DMS79 treated with DMSO at 0.1 percent for 48 hours (cell line): Measurements from ENCODE around the gene MISP.
A peak's percentile ranks its signal among the peaks of the same experiment; 100 is the strongest.

Source experiments
- DNase-seq: peaks from one replicate; lab custom pipeline; 2025; lab: John Stamatoyannopoulos, UW

MISP gene

DNA sequence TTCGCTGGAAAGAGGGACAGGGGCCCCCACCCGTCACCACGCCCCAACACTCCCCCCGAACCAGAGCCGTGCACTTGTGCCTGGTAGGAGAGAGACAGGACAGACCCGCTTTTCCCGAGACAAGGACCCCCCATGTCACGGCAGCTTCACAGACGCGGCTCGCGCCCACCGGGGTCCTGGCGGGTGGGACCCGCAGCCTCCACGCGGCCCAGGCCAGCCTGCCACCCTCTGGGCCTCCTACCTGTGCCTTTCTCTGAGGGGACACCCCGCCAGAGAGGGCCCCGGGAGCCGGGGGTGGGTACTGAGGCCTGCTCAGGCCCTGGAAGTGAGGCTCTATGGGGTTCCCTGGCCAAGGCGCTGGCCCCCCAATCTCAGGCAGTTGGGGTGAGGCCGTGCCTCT lies 4.0 kb upstream of the MISP start:
- DNase-seq = no peak

- DNase-seq = no peak
These were observed 3.3 kb upstream of the MISP start for GRCh38 chr19:747432-748273.

DNA sequence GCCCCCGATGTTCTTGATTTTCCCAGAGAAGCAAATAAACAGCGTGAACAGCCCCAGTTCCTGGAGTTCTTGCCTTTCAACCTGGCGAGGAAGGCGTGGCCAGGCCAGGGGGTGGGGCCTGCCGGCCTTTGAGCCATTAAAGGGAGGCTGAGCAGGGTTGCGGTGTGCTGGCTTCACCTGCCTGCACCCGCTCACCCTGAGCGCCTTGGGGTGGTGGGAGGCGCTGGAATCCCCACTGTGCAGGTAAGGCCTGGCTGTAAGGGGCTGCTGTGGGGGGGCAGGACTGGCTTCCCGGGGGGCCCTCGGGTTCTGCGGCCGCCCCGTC lies 2.7 kb upstream of the MISP start:
- DNase-seq = no peak

DNA sequence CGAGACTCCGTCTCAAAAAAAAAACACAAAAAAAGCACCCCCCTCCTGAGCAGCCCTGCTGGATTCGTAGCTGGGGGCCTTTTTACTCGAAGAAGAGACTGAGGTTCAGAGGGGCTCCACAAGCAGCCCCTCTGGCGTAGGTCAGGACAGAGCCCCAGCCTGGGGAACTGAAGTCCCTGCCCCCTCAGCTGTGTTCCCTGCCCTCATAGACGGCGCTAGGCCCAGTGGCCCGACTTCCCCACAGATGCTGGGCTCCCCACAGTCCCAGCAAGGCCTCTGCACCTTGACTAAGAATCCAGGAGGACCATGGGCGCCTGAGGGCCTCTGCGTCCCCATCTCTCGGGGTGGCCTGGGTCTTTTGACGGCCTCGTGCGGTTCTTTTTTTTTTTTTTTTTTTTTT lies 1.1 kb upstream of the MISP start:
- no peak for DNase-seq

DNA sequence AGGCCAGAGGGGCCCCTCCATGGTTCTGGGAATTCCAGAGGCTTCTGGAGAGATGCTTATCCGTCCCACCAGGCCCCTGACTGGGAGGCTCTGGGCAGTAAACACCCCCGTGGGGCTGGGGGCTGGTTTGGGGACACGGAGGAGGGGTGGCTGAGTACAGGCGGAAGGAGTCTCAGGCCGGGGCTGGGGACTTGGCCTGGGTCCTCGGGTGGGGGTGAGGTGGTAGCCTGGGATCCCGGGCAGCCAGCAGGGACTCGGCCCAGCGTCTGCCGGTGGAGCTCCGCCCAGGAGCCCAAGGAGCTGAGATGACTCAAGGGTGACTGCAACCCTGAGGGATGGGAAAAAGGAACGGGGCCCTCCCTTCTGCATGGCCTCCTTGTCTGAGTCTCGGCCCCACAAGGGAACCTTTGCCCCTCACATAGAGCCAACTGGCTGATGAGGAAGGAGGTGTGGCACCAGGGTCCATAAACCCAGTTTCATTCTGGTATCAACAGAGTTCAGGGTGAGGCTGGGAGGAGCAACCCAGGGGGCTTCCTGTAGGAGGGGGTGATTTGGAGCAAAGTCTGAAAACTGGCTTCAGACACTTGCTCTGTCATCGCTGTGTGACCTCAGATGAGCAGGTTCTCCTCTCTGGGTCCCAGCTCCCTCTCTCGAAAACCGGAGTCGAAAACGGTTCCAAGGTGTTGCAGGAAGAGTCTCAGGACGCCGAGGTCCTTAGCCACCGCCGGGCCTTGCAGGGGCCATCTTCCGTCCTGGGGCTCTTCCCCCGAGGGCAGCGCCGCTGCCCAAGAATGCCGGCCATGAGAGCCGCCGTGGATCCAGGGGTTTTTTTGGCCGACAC lies 809 bp downstream of the MISP start:
- peak; percentile 27 for DNase-seq

DNA sequence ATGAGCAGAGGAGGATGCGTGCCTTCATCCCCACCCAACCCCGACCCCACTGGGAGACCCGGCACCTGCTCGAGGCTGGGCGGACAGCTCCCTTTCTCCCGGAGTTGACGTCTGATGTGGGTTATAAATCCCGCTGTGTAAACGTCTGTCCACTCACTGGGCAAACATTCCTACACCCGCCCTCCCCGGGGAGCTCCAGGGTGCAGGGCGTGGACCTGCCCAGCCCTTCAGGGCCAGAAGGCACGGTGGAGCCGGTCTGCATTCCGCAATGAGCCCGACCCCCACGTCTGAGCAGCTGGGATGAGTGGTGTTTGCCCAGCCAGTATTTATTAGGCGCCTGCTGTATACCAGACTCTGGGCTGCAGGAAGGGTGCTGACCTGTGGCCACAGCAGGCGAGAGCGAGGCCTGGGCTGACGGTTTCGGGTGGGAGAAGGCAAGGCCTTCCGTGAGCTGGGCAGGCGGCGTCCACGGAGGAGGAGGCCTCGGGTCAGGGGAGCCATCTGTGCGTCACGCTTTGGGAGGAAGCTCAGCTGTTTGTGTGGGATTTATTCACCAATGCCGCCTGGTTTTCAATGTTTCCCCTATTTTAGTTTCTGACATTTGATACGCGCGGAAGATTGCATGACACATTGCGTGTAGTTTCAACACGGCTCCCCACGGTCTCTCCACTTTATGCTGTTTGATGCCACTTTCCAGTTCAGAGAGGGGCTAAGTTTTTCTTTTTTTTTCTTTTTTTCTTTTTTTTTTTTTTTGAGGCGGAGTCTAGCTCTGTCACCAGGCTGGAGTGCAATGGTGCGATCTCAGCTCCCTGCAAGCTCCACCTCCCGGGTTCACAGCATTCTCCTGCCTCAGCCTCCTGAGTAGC lies 2.0 kb downstream of the MISP start:
- DNase-seq = no peak

GRCh38 chr19:754530-754929 lies 3.6 kb downstream of the MISP start:
- no peak for DNase-seq

GRCh38 chr19:755063-755462 lies 4.2 kb downstream of the MISP start:
- DNase-seq = no peak

DNA sequence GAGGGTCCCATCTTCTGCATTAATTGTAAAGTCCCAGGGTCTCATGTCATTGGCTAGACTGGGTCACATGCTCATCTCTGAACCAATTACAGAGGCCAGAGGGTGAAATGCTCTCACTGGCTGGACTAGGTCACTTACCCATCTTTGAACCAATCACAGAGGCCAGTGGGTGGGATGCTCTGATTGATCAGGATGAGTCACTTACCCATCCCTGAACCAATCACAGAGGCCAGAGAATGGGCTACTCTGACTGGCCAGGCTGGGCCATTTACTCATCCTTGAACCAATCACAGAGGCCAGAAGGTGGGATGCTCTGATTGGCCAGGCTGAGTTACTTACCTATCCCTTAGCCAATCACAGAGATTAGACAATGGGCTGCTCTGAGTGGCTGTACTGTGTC lies 5.3 kb downstream of the MISP start:
- DNase-seq = no peak

- DNase-seq = no peak
These were observed 6.1 kb downstream of the MISP start for GRCh38 chr19:756821-757688.

DNA sequence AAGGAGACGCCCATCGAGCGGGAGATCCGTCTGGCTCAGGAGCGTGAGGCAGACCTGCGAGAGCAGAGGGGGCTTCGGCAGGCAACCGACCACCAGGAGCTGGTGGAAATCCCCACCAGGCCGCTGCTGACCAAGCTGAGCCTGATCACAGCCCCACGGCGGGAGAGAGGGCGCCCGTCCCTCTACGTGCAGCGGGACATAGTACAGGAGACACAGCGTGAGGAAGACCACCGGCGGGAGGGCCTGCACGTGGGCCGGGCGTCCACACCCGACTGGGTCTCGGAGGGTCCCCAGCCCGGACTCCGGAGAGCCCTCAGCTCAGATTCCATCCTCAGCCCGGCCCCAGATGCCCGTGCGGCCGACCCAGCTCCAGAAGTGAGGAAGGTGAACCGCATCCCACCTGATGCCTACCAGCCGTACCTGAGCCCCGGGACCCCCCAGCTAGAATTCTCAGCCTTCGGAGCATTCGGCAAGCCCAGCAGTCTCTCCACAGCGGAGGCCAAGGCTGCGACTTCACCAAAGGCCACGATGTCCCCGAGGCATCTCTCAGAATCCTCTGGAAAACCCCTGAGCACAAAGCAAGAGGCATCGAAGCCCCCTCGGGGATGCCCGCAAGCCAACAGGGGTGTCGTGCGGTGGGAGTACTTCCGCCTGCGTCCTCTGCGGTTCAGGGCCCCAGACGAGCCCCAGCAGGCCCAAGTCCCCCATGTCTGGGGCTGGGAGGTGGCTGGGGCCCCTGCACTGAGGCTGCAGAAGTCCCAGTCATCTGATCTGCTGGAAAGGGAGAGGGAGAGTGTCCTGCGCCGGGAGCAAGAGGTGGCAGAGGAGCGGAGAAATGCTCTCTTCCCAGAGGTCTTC lies 7.1 kb downstream of the MISP start:
- DNase-seq = no peak

DNA sequence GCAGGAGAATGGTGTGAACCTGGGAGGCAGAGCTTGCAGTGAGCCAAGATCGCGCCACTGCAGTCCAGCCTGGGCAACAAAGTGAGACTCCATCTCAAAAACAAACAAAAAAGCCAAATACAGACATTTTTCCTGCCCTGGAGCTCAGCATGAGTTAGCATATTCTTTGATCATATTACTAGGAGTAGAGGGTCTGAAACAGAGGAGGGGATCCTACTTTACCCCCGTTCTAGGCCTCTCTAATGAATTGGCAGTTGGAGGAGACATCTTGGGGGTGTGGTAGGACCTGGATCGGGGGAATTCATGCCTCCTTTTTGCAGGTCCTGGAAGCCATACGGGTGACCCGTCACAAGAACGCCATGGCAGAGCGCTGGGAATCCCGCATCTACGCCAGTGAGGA lies 12.3 kb downstream of the MISP start:
- DNase-seq = no peak

DNA sequence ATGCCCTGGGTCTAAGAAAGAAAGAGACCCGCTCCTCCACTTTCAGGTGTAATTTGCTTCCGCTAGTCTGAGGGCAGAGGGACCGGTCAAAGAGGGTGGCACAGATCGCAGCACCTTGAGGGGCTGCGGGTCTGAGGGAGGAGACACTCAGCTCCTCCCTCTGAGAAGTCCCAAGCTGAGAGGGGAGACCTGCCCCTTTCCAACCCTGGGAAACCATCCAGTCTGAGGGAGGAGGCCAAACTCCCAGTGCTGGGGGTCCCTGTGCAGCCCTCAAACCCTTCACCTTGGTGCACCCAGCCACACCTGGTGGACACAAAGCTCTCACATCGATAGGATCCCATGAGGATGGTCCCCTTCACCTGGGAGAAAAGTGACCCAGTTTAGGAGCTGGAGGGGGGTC lies 13.0 kb downstream of the MISP start:
- no peak for DNase-seq

- no peak for DNase-seq
These were observed 13.4 kb downstream of the MISP start for GRCh38 chr19:764301-764700.

DNA sequence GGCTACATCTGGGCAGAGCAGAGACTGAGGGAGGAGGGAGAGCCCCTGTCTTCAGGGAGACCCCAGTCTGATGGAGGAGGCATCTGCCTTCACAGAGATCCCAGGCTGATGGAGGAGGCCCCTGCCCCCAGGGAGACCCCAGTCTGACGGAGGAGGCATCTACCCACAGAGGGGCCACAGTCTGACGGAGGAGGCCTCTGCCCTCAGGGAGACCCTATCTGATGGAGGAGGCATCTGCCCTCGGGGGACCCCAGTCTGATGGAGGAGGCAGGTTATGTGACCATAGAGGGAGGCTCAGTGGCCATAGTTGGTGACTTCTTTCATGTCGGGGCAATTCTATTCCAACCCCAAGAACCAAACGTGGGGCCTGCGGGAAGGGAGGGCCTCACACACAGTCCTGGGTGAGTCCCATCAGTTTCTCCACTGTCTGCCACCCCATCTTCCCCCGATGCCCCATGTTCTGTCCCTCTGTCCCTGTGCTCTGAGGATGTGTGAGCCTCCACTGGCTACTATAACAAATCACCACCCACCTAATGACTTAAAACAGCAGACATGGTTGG lies 14.3 kb downstream of the MISP start:
- no peak for DNase-seq

DNA sequence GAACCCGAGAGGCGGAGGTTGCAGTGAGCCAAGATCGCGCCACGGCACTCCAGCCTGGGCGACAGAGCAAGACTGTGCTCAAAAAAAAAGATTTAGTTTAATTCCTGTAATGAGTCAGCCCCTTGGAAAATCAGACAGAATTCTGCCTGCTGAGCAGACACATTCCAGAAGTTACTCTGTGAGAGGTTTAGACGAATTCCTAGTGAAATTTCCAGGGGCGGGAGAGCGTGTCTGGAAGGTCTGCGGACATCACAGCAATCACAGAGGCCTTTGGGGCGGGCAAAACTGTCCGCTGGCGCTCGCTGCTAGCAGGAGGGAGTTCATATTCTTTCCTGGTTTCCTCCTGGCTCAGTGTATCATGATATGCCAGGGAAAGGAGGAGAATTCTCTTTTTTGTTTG lies 17.5 kb downstream of the MISP start:
- no peak for DNase-seq

DNA sequence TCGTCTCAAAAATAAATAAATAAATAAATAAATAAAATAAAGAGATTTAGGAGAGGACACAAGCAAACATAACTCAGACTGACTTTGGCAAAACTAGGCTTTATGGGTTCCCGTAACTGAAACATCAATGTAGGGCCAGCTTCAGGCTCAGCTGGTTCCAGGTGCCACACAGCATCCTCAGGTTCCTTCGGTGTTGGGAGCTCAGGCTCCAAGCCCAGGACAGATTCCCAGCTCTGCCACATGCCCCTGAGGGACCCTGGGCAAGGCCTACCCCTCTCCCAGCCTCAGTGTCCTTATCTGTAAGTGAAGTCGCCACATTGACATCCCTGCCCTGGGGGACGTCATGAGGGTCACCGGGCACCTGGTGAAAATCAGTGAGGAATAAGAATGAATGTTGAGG lies 18.7 kb downstream of the MISP start:
- no peak for DNase-seq

- no peak for DNase-seq
These were observed 20.4 kb downstream of the MISP start for GRCh38 chr19:771332-771785.

DNA sequence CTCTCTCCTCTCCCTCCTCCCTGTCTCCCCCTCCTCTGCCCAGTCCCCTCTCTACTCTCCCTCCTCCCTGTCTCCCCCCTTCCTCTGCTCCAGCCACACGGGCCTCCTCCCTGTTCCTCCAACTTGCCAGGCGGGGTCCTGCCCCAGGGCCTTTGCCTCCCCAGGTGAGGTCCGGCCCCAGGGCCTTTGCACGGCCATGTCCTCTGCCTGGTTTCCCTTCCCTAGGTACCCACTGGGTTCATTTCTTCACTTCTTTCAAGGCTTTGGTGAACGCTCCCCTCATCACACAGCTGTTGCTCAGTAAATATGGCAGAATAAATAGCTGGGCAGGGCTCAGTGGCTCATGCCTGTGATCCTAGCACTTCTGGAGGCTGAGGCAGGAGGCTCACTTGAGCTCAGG lies 21.2 kb downstream of the MISP start:
- no peak for DNase-seq

DNA sequence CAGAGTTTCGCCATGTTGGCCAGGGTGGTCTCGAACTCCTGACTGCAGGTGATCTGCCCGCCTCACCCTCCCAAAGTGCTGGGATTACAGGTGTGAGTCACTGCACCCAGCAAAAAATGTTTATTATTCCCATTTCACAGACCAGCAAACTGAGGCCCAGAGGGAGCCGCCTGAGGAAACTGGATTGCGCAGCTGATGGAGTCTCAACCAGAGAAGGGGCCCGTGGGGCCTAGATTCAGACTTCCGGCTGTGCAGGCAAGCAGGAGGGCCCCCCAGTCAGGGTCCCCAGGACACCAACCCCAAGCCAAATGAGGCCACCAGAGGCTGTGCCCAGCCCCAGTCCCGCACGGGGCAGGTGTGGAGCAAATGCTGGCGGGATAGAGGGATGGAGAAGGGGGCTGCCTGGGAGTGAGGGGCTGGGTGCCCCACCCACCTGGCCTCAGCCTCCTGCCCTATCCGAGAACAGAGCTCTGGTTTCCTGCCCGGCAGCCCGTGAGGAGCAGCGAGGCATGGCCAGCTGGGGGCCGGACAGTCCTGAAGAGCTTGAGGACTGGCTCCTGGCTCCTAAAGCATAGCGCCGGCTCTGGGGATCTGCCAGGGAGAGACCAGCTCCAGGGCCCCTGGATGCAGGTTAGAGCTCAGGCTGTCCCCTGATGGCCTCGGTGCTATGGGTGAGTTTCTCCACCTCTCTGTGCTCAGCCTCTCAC lies 22.0 kb downstream of the MISP start:
- no peak for DNase-seq
